ENCODE data around the gene ZNF501.
A peak's percentile ranks its signal among the peaks of the same experiment; 100 is the strongest.

The ZNF501 gene

GRCh38 chr3:44729384-44729910 is at the start of gene ZNF501:
Gene ZNF501 (plus strand): TSS chr3:44729635. CDS start chr3:44734422, 4,787 bp downstream.
- Histone ChIP-seq H3K27ac (ENCODE audit: extremely low read depth, low read depth, low read length) (no peak within 1 kb of the TSS), H3K9me3 (ENCODE audit: control insufficient read depth, insufficient read depth, low read depth, low read length) (no peaks in the 10 kb centered on the region), H3K36me3 (ENCODE audit: control insufficient read depth in 2 of 2, insufficient read depth in 1 of 2, low read length in 2 of 2) (peaks cover 0 to 30% of the 10 kb centered on the region in 2 experiments; a peak in 1 of 3 replicates), H3K4me1 (ENCODE audit: control insufficient read depth, insufficient read depth, low read length) (no peaks in the 10 kb centered on the region), H3K4me3 (ENCODE audit: low read depth, low read length) (peak within 1 kb of the TSS; percentile 60)
- POLR2A ChIA-PET = interaction anchor here (0.9 to 2.2 kb wide), 6 partner anchors 8 to 219 kb away, joined by 3 to 26 read pairs (median 4); partner anchors contain the start of genes KIAA1143, KIF15 and ZNF502
- CTCF ChIA-PET = interaction anchor here (0.7 to 1.0 kb wide), 3 partner anchors 17 to 90 kb away, joined by 3 read pairs; partner anchors contain the start of gene ZNF502
- no peak for TF ChIP-seq ZNF692 (tag by site-specific recombination; IDR thresholded peaks at IDR 0.05)
- no peak for TF ChIP-seq PRDM6 (tag by site-specific recombination; IDR thresholded peaks at IDR 0.05)
- TF ChIP-seq ZNF548 (tag by site-specific recombination; IDR thresholded peaks at IDR 0.05) = no peak
- no peak for TF ChIP-seq ZNF555 (tag by site-specific recombination; conservative IDR thresholded peaks at IDR 0.05)
- TF ChIP-seq ZNF624 (tag by site-specific recombination; IDR thresholded peaks at IDR 0.05) = no peak
- TF ChIP-seq ZNF404 (tag by site-specific recombination; IDR thresholded peaks at IDR 0.05) = no peak
- TF ChIP-seq ZNF114 (tag by site-specific recombination; IDR thresholded peaks at IDR 0.05) = no peak
- peak; percentile 93 for TF ChIP-seq ZNF449 (tag by site-specific recombination; IDR thresholded peaks at IDR 0.05)
- no peak for TF ChIP-seq ZNF248 (tag by site-specific recombination; IDR thresholded peaks at IDR 0.05)
- no peak for TF ChIP-seq ZNF140 (tag by site-specific recombination; IDR thresholded peaks at IDR 0.05)
- no peak for TF ChIP-seq GLI4 (tag by site-specific recombination; IDR thresholded peaks at IDR 0.05)
- no peak for TF ChIP-seq ZNF792 (tag by site-specific recombination; IDR thresholded peaks at IDR 0.05)
- no peak for TF ChIP-seq ZNF791 (tag by site-specific recombination; IDR thresholded peaks at IDR 0.05)
- no peak for TF ChIP-seq ZNF302 (tag by site-specific recombination; IDR thresholded peaks at IDR 0.05; ENCODE audit: low read depth)
- peak; percentile 67; the same call in 1 of the 2 replicates for TF ChIP-seq ZNF639 (tag by site-specific recombination; IDR thresholded peaks at IDR 0.05)
- TF ChIP-seq REST (tag by site-specific recombination; IDR thresholded peaks at IDR 0.05) = no peak
- no peak for TF ChIP-seq ZNF10 (tag by site-specific recombination; IDR thresholded peaks at IDR 0.05)
- TF ChIP-seq KLF9 (tag by site-specific recombination; IDR thresholded peaks at IDR 0.05; ENCODE audit: low read depth) = 0 out of 2 replicates have a peak, but pooled peaks have one; percentile 31
- TF ChIP-seq SP2 (tag by site-specific recombination; IDR thresholded peaks at IDR 0.05) = peak; percentile 73
- peak; percentile 82 for TF ChIP-seq KLF8 (tag by site-specific recombination; IDR thresholded peaks at IDR 0.05)
- no peak for TF ChIP-seq ZBTB49 (tag by site-specific recombination; IDR thresholded peaks at IDR 0.05; ENCODE audit: low read depth)
- peak; percentile 41; the same call in 1 of the 2 replicates for TF ChIP-seq KLF1 (tag by site-specific recombination; IDR thresholded peaks at IDR 0.05)
- TF ChIP-seq SALL2 (tag by site-specific recombination; IDR thresholded peaks at IDR 0.05; ENCODE audit: borderline replicate concordance) = no peak
- TF ChIP-seq YY2 (tag by site-specific recombination; IDR thresholded peaks at IDR 0.05) = no peak
- peak; percentile 32; the same call in 1 of the 2 replicates for TF ChIP-seq ZNF2 (tag by site-specific recombination; IDR thresholded peaks at IDR 0.05)
- no peak for TF ChIP-seq ZFP41 (tag by site-specific recombination; IDR thresholded peaks at IDR 0.05; ENCODE audit: borderline replicate concordance)
- no peak for TF ChIP-seq ZNF558 (tag by site-specific recombination; IDR thresholded peaks at IDR 0.05)

Data from HEK293 (cell line).